Dermis blood vessel endothelial cell (primary cell): ENCODE measurements around the gene MYEOV. TPM values are rescaled to one million over a fixed set of nuclear protein-coding genes. Genes with fewer than 3 reads are reported as not detected.

Source experiments
- DNase-seq: peaks from one replicate; pipeline ENCODE4 v3.0.0; 2010
- total RNA-seq: library from RNA; depleted of rRNA; stranded (reverse); fragments of >200 nt; gene quantifications from 2 replicates; pipeline ENCODE4 v1.2.3, GENCODE V29; 2014

MYEOV gene
- total RNA-seq, 1 donor from 2014 or later, result not detected

- DNase-seq, result no peak
Observed at GRCh38 chr11:69319255-69320106, 25.5 kb downstream of the MYEOV start.

- DNase-seq, result no peak
Observed at GRCh38 chr11:69320326-69320725, 26.4 kb downstream of the MYEOV start.

GRCh38 chr11:69320756-69321741, 27.1 kb downstream of the MYEOV start:
- DNase-seq, result no peak

- peak; percentile 67 for DNase-seq
Observed at GRCh38 chr11:69321877-69322361, 28.0 kb downstream of the MYEOV start.

- DNase-seq, result no peak
Observed at GRCh38 chr11:69325446-69325845, 31.5 kb downstream of the MYEOV start.

GRCh38 chr11:69326622-69327219, 32.8 kb downstream of the MYEOV start:
- DNase-seq, result no peak

- no peak for DNase-seq
Observed at GRCh38 chr11:69327741-69328191, 33.8 kb downstream of the MYEOV start.

- DNase-seq, result no peak
Observed at GRCh38 chr11:69328231-69328630, 34.3 kb downstream of the MYEOV start.

- DNase-seq, result no peak
Observed at GRCh38 chr11:69329581-69329980, 35.6 kb downstream of the MYEOV start.

GRCh38 chr11:69330330-69330729, 36.4 kb downstream of the MYEOV start:
- DNase-seq, result no peak

GRCh38 chr11:69333149-69333710, 39.3 kb downstream of the MYEOV start:
- DNase-seq, result no peak

GRCh38 chr11:69333879-69334278, 39.9 kb downstream of the MYEOV start:
- no peak for DNase-seq

- no peak for DNase-seq
Observed at GRCh38 chr11:69335007-69335780, 41.2 kb downstream of the MYEOV start.

GRCh38 chr11:69335781-69336405, 41.9 kb downstream of the MYEOV start:
- no peak for DNase-seq

- no peak for DNase-seq
Observed at GRCh38 chr11:69337211-69337721, 43.3 kb downstream of the MYEOV start.

- no peak for DNase-seq
Observed at GRCh38 chr11:69339041-69339733, 45.2 kb downstream of the MYEOV start.

GRCh38 chr11:69339983-69340565, 46.1 kb downstream of the MYEOV start:
- DNase-seq, result no peak

- no peak for DNase-seq
Observed at GRCh38 chr11:69342588-69343330, 48.8 kb downstream of the MYEOV start.
